HG03469 (cell line): Measurements from ENCODE around the gene UGT8.
A peak's percentile ranks its signal among the peaks of the same experiment; 100 is the strongest.
"Not testable (repeated sequence)": the region's sequence is repeated elsewhere in the genome, so short reads cannot be mapped to it uniquely, and the experiment has no call there.

Experiments used
- ATAC-seq: cut with Tn5 transposase; IDR thresholded peaks from one replicate; pipeline ENCODE4 v1.9.1; 2021; ENCODE audit warnings: mild to moderate bottlenecking, moderate library complexity, moderate number of reproducible peaks; ENCODE audit not compliant: unreplicated experiment

The UGT8 gene

GRCh38 chr4:114603497-114603896 is 4.9 kb downstream of the UGT8 start:
- ATAC-seq, result peak; percentile 96

GRCh38 chr4:114606245-114606644 is 7.6 kb downstream of the UGT8 start:
- no peak for ATAC-seq

GRCh38 chr4:114607056-114607455 is 8.4 kb downstream of the UGT8 start:
- no peak for ATAC-seq

DNA sequence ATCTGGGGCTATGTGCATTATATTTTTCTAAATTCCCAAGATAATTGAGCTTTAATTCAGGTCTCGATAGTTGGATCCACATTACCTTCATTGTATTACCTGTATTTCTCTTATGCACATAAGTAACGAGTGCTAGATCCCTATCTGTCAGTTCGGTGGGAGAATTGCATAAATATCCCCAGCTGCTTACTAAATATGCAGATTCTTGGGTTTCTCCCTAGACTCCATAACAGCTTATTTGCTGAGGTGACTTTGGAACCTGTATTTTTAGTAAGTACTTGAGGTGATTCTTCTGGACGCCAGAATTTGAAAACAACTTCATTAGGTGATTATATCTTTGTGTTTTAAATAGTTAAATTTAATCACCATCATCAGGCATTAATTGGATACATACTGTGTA is 15.0 kb downstream of the UGT8 start:
- ATAC-seq, result no peak

GRCh38 chr4:114615435-114615834 is 16.8 kb downstream of the UGT8 start:
- peak; percentile 54 for ATAC-seq

DNA sequence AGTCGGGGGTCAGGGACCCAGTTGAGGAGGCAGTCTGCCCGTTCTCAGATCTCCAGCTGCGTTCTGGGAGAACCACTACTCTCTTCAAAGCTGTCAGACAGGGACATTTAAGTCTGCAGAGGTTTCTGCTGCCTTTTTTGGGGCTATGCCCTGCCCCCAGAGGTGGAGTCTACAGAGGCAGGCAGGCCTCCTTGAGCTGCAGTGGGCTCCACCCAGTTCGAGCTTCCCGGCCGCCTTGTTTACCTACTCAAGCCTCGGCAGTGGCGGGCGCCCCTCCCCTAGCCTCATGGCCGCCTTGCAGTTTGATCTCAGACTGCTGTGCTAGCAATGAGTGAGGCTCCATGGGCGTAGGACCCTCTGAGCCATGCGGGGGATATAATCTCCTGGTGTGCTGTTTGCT is 17.4 kb downstream of the UGT8 start:
- ATAC-seq, result not testable (repeated sequence)

GRCh38 chr4:114626196-114626595 is 27.6 kb downstream of the UGT8 start:
- ATAC-seq, result no peak

- no peak for ATAC-seq
Measured at GRCh38 chr4:114636192-114636935, 37.8 kb downstream of the UGT8 start.

- no peak for ATAC-seq
Measured at GRCh38 chr4:114642173-114642780, 43.7 kb downstream of the UGT8 start.

DNA sequence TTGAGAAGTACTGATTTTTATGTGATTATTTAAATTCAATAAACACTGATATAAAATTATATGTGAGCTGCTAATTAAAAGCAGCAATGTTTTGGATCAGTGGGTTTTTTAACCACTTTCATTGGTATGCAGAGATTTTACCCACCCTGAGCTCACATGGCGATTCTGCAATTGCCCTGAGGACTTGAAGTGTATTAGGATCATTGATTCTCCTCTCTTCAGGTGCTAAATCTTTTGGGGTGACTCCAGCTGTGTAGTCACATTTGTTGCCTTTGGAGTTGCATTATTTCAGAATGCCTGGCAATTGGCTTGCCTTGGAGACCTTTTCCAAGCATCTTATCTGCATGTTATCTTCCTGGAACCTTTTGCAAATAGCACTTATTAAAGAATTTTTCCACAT is 51.3 kb downstream of the UGT8 start:
- ATAC-seq, result no peak

GRCh38 chr4:114653675-114654074 is 55.1 kb downstream of the UGT8 start:
- no peak for ATAC-seq

DNA sequence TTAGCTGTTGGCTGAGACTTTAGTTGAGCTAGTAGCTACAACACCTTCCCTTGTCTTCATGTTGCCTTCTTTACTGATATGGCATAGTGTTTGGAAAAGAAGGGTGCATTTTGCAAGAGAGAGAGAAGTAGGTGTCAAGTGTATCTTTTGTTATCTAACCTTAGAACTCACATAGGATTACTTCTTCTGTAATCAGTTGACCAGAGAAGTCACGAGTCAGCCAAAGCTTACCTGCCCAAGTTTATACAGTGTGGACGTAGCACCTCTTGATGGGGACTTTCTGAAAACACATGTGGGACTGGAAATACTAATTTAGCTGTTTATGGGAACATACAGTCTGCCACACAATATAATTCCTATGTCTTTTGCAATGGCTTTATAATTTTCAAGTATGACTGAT is 56.0 kb downstream of the UGT8 start:
- no peak for ATAC-seq

DNA sequence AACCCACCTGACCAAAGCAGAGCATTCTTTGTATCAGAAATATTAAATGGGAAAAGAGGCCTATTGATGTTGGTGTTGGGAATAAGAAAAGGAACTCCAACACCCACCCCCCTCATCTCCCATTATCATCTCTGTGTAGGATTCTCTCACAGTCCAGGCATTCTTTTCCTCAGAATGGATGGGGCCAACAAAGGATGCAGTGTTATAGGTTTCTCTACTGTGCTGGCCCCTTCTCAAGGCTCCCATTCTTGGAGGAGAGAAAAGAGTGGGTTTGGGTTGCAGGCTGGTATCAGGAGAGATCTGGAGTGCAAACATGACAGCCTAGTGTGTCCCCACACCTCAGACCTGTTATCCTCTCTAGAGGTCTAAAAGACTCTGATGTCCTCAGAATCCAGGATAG is 59.6 kb downstream of the UGT8 start:
- ATAC-seq, result no peak

DNA sequence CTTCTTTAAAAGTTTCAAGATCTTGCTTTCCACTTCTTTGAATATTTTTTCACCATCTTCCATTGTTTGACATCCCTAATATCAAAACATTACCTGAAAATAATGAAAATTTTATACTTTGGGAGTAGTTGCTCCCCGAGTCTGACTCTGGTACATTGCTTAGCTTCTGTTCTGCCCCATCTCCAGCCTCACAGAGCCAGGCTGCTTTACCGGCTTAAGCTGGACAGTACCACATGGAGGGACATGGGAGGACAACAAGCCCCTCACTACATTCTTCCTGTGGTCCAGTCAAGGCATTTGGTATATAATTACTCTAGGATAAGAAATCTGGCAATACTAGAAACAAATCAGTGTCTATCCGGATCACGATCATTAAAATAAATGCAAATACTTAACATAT is 60.2 kb downstream of the UGT8 start:
- ATAC-seq, result no peak

- peak; percentile 95 for ATAC-seq
Measured at GRCh38 chr4:114659386-114660008, 60.9 kb downstream of the UGT8 start.

DNA sequence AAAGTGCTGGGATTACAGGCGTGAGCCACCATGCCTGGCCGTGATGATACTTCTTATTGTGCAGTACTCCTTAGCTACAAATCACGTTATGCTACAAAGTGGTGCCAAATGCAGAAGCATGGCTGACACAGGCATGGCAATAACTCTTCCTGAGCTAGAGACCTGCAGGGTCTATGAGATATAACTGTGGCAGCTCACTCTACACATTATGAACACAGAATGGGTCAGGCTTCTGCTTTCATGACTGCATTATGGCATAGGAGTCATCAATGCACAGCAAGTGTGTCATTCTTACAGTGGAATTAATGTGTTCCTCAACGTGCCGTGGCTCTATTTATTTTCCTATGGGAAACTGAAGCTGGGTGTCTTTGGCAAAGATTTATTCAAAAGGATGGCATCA is 64.5 kb downstream of the UGT8 start:
- no peak for ATAC-seq

DNA sequence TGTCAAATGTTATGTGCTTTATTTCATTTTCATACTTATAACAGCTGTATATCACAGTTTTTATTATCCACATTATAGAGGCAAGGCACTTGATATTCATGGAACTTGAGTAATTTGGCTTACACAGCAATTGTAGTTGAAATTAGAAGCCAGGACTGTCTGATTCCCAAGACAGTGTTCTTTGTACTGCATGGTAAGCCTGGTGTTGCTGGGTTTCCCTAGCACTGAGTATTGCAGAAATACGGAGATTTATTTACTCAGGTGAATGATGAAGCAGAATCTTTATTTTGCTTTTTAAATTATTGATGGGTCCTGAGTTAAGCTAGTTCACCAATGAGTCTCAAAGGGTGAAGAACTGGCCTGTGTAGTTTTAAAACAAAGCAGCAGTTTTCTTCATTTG is 70.0 kb downstream of the UGT8 start:
- no peak for ATAC-seq

DNA sequence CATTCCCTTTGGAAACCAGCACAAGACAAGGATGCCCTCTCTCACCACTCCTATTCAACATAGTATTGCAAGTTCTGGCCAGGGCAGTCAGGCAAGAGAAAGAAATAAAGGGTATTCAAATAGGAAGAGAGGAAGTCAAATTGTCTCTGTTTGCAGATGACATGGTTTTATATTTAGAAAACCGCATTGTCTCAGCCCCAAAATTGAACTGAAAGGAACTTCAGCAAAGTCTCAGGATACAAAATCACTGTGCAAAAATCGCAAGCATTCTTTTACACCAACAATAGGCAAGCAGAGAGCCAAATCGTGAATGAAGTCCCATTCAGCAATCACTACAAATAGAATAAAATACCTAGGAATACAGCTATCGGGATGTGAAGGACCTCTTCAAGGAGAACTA is 72.1 kb downstream of the UGT8 start:
- ATAC-seq, result peak; percentile 54

- ATAC-seq, result no peak
Measured at GRCh38 chr4:114673306-114673705, 74.7 kb downstream of the UGT8 start.

- no peak for ATAC-seq
Measured at GRCh38 chr4:114674080-114674479, 75.5 kb downstream of the UGT8 start.

- ATAC-seq, result no peak
Measured at GRCh38 chr4:114677346-114677979, 78.9 kb downstream of the UGT8 start.

DNA sequence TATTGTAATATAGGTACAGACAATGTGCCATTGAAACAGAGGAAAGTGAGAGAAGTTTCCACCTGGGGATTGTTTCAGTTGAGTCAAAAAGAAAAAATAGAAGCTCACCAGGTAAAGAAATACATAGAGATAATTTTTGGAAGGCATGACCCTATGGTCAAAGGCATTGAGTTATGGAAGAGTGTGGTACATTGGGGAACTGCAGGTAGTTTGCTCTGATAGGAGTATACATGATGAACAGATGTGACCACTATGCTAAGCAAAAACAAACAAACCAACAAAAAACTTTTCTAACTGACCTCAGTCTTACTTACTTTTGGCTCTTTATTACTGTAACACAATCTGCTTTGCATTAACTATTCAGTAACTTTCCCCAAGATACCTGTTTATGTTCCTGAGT is 85.9 kb downstream of the UGT8 start:
- ATAC-seq, result no peak
